HG03064 (cell line): Measurements from ENCODE around the gene ROR1.

Source experiments
- ATAC-seq: cut with Tn5 transposase; IDR thresholded peaks from one replicate; pipeline ENCODE4 v1.9.1; 2021; ENCODE audit warnings: low read depth; ENCODE audit not compliant: unreplicated experiment

ROR1 gene

DNA sequence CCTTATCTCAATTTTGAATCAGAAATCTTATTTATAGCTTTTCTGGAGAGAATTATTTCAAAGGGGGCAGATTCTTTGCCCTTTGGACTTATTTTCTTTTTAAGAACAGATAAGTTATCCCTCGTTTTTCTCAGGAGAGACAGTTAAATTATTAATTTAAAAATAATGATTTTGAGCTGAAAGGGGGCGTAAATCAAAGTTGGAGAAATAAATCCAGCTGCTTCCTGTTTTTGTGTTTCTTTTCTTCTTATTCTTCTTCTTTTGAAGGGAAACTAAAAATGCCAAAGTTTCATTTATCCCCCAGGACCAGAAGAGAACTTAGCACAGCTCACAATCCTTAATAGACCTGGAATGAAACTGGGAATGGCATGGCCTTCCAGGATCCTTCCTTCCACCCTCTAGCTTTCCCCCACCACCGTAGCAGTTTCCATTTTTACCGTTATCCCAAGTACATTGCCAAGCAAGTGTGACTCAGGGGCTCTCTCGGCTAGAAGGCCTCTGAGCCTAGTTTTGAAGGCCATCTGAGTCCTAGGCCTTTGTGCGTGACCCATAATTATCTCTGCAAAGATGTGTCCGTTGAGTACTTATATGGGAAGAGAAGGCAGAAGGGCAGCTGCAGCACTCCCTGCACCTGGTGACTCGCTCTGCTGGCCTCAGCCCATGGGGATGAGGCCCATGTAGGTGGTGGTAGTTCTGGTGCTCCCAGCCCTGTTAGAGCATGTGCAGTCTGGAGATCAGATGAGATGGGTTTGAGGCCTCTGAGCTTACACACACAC is 181.7 kb downstream of the ROR1 start:
- ATAC-seq = no peak

DNA sequence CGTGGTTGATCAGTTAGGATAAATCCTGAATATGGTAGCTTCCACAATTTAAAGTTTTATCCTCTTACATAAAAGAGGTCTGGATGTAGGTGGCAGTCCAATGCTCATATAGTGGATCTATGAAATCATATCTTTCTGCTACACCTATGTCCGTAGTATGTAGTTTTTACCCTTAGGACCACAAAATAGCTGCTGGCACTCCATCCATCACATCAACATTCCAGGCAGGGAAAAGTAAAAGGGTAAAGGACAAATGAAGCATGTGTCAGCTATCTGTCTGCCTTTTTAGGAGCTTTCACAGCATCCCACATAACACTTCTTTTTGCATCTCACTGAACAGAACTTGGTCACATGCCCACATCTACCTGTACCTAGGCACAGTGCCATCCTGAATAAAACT is 184.7 kb downstream of the ROR1 start:
- ATAC-seq = no peak

DNA sequence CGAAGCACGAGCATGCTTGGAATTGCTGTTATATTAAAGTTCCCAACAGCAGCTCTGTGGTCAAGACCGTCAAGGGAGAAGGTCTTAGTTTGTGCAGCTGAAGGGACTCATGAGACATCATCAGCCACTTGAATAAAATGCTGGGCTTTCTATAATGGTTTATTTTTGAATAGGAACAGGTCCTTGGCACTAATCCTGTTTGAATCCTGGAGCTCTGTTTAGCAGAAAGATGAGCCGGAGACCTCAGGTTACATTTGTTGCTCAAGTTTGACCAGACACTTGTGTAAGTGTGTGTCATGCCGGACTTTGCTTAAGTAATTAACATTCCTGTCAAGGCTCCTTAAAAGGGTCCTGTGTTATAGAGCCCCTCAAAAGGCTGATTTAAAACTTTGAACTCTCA is 186.5 kb downstream of the ROR1 start:
- no peak for ATAC-seq

DNA sequence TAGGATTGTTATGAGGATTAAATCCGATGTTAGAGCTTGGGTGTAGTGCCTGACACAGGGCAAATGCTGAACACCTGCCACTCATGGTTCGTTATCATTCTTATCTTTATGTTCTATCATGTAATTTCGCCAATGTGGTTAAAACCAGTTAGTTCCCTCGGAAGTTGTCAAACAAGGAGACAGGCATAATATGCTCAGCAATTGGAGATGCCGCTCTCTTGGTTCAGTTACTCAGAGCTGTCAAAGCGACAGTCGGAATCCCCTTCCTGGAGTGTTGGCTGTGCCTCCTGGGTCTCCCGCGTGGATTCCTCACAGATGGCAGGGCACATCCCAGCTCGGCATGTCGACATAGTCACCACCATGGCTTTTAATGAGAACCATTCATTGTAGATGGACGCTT is 192.2 kb downstream of the ROR1 start:
- no peak for ATAC-seq

DNA sequence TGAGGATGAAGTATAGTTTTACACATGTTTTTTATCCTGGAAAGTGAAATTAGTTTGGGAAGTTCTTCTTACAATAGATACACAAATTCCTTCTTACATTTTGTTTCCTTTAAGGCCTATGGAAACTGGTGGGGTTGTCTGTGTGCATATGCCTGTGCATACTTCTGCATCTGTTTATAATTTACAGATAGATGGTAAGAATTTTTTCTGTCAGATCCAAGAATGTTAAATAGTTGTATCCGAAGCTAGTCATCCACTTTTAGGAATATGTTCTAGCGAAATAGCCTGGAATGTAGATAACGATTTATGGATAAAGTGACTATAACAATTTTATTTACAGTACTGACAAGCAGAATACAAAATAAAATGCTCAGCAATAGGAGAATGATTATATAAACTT is 194.1 kb downstream of the ROR1 start:
- ATAC-seq = no peak

DNA sequence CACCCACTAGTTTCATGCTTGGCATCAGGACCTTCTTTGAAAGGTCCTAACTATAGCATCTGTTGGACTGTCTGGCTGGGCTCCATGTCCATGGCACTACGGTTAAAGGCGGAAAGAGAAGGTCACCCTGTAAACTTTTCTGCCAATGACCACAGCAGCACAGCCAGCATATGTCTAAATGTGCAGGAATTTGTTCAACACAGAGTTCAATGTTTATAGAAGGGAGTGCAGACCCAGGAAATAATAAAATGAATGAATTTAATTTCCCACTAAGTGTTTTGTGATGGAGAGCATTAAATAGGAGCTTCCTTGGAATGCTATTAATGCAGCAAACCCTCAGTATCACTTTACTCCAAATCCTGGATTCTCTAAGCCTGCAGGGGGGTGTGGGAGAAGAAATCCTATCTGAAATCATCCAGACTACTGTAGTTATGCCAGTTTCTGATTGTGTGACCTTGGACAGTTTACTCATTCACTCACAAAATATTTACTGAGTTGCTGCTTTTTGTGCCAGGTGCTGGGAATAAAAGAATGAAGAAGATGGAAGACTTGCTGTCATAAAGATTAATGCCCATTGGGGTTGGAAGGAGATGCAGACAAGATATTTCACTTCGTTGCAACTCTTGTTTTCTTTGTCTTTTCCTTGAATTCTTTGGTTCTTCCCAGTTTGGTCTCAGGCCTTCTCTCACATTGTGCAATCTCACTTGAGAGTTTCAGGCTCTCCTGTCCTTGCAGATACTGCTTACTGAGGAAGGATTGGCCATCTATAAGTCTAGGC is 195.0 kb downstream of the ROR1 start:
- no peak for ATAC-seq

DNA sequence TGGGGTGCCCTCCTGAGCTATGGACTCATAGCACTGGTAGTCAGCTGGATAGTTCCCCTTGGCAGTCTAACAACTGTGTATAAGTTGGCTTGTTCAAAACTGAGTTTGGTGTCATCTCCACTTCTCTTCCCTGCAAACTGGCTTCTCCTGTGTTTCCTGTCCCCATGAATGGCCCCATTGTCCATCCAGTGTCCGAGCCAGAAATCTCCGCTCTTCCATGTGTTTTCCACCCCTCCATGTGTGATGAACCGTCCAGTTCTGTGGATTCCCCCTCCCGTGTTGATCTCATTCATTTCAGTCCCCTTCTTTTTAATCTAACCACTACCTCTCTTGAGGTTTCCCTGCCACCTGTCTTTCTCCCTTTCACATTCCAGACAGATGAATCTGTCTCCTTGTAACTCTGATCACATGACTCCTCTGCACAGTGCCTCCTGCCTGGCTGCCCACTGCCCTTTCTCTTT is 195.7 kb downstream of the ROR1 start:
- ATAC-seq = no peak

DNA sequence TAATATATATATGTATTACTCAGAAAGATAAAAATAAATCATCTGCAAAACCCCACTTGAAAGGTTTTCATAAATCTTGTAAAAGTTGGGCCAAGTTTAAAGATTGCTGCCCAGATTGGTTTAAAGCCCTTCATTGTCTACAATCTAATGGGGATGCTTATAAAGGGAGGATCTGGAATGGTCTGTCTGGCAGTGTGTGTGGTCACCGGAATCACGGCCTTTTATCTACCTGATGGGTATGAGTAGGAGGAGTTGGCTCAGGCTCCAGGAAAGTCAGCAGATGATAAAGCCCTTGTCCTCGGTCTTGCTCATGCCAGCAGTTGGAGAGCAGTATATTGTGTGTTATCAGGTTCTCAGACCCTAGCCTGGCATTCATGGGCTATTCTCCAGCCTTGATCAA is 197.7 kb downstream of the ROR1 start:
- ATAC-seq = no peak

DNA sequence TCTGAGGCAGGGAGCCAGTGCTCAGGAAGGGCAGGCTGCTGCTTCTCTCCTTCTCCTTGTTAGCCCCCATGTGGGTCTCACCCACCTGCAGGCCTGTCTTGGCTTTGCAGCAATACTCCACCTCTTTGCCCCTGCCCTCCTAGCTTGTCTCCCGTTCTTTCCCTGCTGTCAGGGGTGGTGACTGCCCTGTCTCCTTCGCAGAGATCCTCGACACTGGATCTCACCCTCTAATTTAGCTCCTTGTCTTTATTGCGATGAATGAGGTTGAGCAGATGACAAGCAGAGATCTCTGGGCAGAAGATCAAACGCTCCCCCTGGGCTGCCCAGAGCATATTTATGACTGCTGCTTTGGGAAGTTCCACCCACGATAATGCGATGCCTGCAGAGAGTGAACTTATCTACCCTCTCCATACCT is 199.2 kb downstream of the ROR1 start:
- no peak for ATAC-seq

DNA sequence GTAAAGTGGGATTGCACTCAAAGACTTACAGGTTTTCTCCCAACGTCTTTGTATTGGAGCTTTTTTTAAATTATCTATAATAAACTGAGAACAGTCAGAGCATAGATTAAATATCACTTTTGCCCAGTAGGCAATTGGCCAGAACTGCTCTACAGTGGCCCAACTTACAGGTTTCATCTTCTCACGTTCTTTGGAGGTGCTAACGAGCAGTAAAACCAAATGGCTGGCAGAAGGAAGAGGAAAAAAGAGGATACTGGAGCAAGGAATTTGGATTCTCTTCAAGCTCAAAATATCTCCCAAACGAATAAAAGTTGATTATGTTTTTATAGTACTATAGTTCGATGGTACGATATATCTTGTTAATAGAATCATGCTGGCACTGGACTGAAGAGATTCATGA is 201.1 kb downstream of the ROR1 start:
- no peak for ATAC-seq

DNA sequence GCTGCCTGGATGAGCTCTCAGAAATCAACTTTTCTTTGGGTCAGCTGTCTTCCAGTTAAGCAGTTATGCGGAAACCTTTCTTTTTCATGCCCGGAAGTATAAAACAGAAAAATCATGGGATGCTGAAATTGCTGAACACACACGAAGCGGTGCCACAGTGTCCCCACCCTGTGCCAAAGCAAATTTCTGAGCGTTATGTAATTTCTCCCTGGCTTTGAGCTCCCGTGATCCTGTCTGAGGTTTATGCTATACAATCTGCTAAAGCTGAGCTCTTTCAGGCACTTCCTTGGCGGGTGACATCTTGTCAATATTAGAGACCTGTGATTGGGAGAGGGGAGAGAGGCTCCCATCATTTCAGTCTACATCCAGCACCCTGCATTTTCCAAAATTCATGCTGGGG is 201.7 kb downstream of the ROR1 start:
- no peak for ATAC-seq

DNA sequence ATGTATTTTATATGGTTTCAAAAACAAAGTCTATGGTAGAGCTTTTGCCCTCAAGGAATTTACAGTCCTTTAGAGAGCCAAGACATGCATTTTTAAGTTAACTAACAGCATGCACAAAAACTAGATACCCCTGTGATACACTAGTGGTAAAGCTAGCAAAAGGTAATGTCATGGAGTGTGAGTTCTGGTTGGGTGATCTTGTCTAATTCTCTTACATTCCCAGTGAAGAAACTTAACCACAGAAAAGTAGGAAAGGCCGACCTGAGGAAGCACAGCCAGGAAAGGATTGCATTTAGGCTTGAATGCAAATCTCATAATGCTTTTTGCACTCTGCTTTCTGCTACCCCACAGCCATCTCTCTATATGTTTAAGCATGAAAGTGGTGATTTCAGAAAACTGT is 202.2 kb downstream of the ROR1 start:
- ATAC-seq = no peak

DNA sequence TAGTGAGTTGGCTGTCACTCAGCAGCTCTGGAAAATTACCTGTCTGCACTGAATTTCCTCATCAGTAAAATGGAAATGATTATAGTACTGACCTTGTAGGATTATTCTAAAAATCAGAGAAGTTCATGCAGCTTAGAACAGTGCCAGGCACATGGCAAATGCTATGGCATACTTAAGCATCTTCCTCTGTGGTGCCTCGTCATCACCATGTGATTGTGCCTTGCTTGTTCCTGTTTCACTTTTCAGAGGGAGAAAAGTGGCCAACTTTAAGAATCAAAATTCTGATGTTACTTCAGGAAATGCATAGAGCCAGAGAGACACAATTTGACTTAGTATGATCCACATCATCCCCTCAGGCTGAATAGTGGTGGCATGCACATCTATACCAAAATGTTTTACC is 203.6 kb downstream of the ROR1 start:
- ATAC-seq = no peak

DNA sequence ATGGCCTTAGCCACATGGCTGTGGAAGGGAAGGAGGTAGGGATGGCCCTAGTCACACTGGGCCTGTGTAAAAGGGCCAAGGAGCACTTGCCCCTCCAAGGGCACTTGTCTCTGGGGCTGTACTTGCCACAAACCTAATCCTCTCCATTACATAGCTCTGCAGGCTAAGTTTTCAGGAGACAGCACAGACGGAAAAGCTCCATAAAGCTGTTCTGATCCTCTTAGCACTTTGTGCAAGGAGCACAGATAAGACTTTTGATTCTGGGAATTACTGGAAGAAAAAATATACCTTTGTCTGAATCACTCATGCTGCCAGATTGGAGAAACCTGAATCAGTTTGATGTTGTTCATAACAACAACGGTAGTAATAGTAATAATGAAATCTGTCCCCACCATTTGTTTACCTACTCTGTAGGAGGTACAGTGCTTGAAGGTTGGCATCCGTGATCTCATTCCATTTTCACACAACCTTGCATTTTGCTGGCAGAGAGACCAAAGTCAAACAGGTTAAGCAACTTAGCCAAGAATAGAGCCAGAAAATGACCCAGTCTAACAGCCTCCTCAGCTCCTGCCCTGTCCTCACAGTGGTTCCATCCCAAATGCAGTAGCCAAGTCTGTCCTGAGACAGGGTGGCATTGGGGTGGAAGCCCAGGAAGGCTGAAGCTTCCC is 207.1 kb downstream of the ROR1 start:
- ATAC-seq = no peak

DNA sequence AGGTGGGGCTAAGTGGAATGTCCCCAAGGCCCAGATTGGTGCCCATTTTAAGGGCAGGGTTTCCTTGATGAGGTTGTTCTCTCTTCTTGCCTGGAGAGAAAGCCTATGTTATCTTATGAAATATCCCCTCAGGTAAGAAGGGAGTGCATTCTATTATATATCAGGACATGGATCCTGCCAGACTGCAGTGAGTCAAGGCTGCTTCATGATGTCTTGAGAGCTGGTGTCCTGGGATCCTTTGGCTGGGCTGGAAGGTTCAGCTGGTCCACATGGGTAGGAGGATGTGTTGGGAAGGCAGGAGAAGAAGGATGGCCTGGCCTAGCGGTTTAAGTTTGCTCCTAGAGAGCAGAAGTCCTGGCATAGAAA is 207.6 kb downstream of the ROR1 start:
- ATAC-seq = no peak

DNA sequence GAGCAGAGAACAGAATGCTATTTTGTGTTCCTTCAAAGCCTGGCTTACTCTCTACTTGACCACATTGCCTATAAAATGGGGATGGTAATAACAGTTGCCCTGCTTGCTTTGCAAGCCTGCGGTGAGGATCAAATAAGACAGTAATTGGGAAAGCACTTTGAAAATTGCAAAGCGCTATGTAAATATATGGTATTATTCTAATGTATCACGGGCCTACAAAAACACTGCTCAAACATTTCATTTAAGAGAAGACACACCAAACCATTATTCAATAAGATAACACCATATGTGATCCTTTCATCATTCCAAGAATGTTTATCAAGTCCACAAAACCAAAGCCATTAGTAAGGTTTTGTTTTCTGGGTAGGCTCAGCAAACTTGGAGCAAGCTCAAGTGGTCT is 208.4 kb downstream of the ROR1 start:
- no peak for ATAC-seq

DNA sequence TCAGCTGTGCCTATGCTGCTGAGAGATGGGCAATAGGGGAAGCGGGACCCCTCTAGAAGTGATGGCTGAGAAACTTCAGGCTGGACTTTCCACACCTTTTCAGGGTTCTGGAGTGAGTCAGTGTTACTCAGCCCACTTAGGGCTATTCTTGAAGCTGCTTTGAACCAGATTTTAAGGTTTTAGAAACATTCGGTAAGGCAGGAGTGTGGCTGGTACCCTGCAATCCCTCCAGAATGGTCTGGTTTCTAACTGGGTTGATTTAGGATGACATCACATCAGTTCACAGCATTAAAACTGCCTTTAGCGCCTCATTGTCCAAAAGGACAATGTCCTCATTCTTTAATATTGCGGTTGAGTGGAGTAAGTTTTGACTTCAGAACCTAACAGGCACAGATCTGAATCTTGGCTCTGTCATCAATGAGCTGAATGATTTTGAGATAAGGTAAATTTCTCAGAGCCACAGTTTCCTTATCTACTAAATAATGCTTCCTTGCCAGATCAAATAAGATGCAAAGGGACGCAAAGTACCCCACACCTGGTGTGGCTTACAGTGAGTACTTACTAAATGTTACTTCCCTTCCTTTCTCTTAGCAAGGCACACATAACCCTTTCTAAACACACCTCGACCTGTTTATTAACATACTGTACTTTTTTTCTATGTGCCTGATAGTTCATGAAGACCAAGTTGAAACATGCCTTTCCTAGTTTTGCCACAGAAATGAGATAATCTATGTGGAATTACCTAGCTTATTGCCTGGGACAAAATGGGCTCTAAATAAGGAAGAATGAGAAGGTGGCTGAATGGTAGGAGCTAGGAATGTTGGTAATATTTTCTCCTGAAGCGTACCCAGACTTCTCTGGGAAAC is 209.8 kb downstream of the ROR1 start:
- no peak for ATAC-seq

DNA sequence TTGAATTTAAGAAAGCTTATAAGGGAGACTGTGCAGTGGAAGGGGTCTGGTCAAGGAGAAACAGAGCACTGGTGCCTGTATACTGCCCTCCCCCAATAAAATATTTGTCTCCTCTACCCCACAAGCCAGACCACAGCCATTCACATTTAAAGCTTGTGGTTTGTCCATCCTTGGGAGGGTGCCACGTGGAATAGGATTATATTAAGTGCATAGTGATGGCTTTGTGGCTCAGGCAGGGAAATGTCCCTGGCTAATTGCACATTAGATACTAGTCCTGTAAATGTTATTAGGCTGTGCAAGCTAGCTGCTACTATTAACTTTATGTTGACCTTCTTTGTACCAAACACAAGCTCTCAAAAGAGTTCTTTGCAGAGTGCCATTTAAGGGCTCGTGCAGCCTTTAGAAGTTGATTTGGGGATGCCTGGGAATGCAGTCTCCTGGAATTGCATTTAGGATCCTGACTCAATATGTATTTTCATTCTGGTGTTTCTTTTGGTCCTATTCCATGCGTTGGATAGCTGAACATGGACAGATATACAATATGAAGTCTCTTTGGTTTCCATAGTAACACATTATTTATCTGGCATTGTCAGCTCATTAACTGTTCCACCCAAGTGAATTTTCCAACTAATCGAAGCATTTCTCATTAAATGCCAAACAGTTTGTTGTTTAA is 210.6 kb downstream of the ROR1 start:
- ATAC-seq = no peak

DNA sequence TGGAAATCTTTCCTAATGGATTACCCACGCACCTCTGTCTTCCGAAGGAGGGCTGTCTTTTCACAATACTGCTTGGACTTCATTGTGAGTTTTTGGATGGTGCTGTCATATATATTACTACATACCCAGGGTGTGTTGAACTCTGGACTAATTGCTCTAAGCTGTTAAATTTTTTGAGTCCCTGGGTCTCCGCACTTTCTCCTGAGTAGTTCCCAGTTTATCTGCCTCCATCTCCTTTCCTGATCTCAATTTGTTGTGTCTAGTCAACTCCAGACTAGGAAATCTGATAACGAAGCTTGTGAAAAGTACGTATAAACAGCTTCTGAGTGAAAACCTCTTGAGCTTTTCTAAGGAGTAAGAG is 211.1 kb downstream of the ROR1 start:
- no peak for ATAC-seq

DNA sequence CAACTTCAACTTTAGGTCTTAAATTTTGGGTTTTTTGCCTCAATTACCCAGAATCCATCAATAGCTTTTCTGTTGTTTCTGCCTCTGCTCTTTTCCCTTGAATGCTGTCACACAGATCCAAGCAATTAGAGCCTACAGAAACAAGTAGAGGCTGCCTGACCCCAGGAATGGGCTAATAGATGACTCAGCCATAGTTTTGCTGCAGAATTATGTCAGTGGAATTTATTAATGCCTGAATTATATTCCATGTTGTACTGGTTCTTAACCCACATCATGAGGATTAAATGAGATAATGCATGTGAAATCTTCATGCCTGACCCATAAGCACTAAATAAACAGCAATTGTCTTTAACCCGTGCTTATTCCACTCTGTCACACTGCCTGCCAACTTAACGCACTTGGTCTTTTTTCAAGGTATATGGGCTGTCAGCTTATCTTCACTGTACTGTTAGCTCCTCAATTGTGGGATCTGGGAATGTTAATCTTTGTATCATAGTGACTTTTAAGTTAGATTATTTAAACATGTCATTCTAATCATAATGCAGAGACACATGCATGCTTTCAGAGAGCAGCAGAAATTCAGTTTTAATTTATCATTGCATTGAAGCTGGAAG is 213.3 kb downstream of the ROR1 start:
- no peak for ATAC-seq
